ENCODE measurements around the gene GAREM1.

GAREM1 gene

DNA sequence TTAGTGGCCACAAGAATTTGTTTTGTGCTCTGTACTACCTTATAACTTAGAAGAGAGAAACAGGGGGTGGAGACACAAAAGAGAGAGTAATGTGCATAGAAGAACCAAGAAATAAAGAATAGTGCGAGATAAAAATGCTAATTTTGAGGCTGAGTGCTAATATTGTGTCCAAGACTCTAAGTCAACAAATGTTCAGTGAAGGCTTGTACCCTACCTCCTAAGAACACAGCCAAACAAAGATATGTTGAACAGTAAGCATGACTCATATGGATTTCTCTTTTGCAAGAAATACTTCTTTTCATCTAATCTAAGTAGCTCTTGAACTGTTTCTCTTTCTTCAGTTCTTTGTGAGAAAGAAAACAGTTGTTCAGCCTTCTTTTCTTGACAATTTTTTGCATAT lies 45.2 kb downstream of the GAREM1 start:
- no peak for DNase-seq (ENCODE audit: low read depth)

DNA sequence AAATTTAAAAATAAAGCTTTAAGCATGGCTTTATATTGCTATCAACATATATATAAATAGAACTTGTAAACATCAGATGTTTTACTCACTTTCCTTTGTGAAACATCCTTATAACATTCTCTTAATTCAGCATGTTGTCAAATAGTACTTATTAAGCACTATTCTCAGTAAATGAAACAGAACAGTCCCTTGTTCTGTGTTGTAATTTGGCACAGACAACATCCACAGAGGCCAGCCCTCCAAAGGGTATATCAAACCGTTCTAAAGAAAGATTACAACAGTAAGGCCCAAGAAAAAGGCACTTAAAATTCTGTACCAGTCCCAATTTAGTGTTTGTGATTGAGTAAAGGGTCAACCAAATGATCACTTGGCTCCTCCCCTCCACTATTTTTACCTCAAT lies 46.0 kb downstream of the GAREM1 start:
- no peak for DNase-seq (ENCODE audit: low read depth)

GRCh38 chr18:32422978-32423740 lies 47.5 kb downstream of the GAREM1 start:
- no peak for DNase-seq (ENCODE audit: low read depth)

- no peak for DNase-seq (ENCODE audit: low read depth)
Observed at GRCh38 chr18:32422201-32422600, 48.5 kb downstream of the GAREM1 start.

GRCh38 chr18:32420084-32420750 lies 50.5 kb downstream of the GAREM1 start:
- no peak for DNase-seq (ENCODE audit: low read depth)

DNA sequence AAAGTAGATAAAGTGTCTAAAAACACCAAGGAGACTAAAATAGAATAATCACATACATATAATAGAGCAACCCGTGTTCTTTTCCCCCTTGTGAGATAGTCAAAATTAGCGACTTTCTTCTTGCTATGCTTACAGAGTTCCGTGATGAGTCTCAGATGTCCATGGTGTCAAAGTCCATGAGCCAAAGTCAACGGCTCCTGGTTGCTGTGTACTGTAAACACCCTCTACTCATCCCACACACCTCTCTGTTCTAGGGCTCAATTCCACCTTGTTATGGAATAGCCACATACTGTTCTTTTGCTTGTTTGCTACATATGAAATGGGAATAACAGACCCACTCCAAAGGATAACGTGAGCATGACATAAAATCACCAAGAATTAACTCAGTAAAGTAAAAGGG lies 52.5 kb downstream of the GAREM1 start:
- no peak for DNase-seq (ENCODE audit: low read depth)

- DNase-seq (ENCODE audit: low read depth), result no peak
Observed at GRCh38 chr18:32405588-32405987, 65.1 kb downstream of the GAREM1 start.

DNA sequence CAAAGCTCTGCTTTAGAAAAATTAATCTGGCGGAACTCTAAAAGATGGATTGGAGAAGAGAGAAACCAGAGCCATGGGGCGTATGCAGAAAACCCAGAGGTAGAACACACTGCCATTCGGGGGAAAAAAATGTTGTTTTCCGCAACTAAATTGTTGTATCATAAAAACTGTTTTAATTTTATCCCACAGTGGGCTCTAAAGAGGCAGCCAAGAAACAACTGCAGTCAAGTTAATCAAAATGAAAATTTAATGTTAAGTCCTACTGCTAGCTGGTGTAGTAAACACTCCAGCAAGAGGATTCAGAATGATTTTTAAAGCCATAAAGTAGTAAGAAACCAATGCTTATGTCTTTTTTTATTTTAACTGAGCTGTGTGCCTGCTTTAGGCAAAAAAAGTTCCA lies 69.1 kb downstream of the GAREM1 start:
- DNase-seq (ENCODE audit: low read depth), result no peak

GRCh38 chr18:32393407-32393806 lies 77.3 kb downstream of the GAREM1 start:
- no peak for DNase-seq (ENCODE audit: low read depth)

- no peak for DNase-seq (ENCODE audit: low read depth)
Observed at GRCh38 chr18:32391126-32391525, 79.6 kb downstream of the GAREM1 start.

DNA sequence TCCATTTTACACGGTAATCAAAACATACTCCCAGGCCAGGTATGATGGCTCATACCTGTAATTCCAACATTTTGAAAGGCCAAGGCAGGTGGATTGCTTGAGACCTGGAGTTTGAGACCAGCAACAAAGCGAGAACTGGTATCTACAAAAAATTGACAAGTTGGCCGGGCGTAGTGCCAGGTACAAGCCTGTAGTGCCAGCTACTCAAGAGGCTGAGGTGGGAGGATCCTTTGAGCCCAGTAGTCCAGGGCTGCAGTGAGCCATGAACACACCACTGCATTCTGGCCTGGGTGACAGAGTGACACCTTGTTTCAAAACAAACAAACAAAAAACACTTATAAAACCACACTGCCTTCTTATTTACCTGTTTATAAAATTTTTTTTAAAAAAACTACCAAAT lies 80.8 kb downstream of the GAREM1 start:
- DNase-seq (ENCODE audit: low read depth), result no peak

DNA sequence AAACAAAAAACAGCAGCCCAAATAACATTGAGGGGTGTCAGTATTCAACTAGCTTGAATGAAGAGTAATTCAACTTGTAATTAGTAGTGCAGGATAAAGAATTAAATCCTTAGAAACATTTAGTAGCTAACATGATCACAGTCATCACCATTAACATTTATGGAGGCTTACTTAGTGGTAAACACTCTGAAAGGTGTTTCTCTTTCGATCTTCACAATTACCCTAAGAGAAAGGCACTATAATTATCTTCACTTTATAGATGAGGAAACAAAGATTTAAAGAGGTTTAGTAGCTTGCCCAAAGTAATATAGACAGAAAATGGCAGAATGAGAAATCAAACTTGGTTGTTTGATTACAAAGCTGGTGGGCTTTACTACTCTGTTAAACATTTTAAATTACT lies 81.5 kb downstream of the GAREM1 start:
- DNase-seq (ENCODE audit: low read depth), result no peak

DNA sequence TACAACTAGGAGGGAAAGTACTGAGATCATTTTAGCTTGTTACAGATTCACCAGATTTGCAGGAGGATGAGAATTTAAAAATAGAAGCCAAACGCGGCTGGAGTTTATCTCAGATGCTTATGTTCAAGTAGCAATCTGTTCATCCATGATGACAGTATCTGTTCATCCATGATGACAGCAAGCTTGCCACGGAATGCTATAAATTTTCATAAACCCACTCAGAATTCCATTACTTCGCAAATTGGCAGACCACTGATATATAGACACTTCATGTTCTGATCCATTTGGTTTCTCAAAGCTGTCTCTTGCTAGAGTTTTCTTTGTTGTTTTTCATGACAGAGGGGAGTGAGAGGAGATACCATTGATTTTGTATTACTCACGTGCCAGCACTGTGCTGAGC lies 84.2 kb downstream of the GAREM1 start:
- DNase-seq (ENCODE audit: low read depth), result no peak

DNA sequence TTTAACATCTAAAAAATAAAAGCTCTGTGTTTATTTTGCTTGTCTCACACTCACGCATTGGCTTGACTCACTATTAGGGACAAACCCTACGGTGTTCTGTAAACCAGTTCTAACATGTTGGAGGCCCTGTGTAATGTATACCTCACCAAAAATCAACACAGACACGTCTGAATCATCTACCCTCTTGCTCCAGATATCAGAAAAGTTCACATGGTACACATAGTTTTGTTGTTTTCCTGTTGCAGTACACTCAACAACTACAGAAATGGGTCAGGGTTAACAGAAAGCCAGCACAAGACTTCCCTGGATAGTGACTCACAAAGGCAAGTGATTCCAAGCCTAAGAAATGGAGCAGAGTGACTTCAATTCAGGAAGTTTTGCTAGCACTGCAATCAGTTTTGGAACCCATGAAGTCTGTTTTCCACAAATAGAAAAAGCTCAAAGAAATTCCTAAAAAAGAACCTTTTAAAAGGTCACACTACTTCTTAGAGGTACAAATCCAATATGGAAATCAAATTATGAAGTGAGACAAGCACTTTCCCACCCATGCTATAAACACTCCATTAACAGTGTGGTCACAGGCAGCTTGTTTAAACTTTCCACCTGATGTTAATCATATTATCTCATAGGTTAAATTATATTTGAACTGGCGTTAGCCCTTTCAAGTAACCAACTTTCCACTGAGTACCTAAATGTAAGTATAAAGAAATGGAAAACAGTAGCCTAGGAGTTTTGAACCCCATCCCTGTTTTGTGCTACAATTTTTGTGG lies 87.4 kb downstream of the GAREM1 start:
- no peak for DNase-seq (ENCODE audit: low read depth)

GRCh38 chr18:32381761-32382160 lies 88.9 kb downstream of the GAREM1 start:
- DNase-seq (ENCODE audit: low read depth), result no peak

GRCh38 chr18:32380559-32380958 lies 90.1 kb downstream of the GAREM1 start:
- no peak for DNase-seq (ENCODE audit: low read depth)

- DNase-seq (ENCODE audit: low read depth), result no peak
Observed at GRCh38 chr18:32379891-32380290, 90.8 kb downstream of the GAREM1 start.

DNA sequence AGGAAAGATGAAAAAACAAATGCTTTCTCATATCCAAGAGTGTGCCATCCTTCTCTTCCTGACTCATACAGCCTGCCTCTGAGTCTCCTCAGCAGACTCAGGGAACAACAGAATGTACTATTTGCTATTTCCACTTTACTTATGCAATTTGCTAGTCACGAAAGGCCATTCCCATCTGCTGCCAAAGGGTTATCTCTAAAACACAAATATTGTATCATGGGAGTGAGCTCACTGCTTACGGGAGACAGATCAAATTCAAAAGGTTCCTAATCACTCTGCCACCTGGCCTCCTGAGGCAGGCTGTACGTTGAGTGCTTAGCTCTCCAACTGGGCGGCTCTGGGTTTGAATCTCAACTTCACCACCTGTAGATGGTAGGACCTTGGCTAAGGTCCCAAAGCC lies 92.0 kb downstream of the GAREM1 start:
- no peak for DNase-seq (ENCODE audit: low read depth)

- no peak for DNase-seq (ENCODE audit: low read depth)
Observed at GRCh38 chr18:32373995-32374394, 96.7 kb downstream of the GAREM1 start.

DNA sequence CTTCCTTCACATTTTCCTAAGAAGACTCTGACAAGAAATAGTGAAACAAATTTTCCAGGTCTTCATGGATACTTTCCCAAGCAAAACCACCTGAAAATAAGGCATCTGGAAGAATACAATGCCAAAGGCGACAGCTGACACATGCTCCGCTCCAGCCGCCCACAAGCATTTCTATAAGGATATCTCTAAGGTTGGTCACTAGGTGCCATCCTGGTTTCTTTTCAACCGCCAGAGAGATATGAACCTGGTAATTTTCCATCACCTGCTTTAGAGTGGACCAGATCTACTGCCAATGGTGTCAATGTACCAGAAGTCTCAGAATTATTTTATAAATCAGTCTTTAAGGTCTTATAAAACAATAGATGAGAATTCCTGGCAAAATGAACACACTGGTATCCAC lies 97.2 kb downstream of the GAREM1 start:
- DNase-seq (ENCODE audit: low read depth), result no peak

DNA sequence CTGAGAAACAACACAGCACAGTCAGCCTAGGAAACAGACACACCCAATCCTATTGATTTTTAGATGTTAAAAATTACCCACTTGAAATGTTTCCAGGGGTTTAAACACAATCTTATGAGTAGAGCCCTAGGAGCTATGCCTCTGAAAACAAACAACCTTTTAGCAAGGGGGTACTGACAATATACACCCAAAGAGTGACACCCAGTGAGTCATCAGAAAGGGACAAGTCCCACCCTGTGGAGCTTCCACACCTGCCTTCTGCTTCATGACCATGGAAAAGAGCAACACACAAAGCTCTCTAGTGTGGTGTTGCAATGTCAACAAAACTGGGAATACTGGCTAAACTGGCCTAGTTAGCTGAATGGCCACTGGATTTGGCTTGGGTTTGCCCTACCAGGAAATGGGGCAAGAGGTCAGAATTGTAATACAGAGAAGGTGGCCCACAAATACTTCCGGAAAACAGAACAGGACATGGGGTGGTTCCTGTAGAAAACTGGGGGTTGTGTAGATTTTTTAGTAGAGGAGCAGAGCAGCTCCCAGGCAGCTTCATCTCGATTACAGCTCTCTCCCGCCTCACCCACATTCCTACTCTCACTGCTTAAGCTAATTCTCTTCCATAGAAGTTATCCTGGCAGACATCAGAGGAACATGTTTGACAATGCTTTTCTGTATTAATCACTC lies 98.2 kb downstream of the GAREM1 start:
- no peak for DNase-seq (ENCODE audit: low read depth)

DNA sequence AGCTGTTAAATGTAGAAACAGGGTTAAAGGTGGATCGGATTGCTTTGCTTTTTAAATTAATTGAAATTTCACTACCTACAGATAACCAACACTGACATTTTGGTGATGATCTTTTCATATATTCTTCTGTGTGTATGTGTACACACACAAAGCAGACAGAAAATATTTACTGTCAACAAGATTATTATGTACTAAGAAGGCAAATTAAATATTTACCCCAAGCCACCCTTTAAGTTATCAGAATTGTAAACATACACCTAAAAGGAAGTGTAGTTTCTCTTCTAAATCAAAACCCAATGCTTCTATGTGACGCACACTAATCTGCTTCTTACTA lies 98.7 kb downstream of the GAREM1 start:
- no peak for DNase-seq (ENCODE audit: low read depth)

DNA sequence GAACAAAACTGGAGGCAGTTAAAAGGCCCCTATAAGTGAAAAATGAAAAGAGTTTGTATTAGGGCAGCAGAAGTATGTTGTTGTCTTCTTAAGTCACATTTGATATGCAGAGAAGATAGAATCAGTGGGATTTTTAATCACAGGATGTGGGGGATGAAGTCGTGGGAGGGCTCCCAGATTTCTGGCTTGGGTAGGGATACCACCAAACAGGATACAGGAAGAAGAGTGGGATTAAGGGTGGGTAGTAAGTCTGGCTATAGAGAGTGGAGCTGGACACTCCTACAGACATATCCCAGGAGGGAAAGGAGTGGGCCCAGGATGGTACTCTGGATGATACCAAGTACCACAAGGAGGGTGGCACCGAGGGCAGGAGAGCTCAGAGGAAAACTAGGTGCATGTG lies 99.3 kb downstream of the GAREM1 start:
- DNase-seq (ENCODE audit: low read depth), result no peak

All from stimulated activated CD8-positive, alpha-beta memory T cell treated with anti-CD3 and anti-CD28 coated beads, Interleukin-12 subunit alpha, Interleukin-12 subunit beta, amount 100 ng/mL, for 4 hours (primary cell).